NCI-H2196 treated with DMSO at 0.1 percent for 48 hours (cell line): ENCODE data around the gene RGS21.

ENCODE experiments used
- DNase-seq: peaks from one replicate; lab custom pipeline; 2025; ENCODE audit not compliant: unreplicated experiment; lab: John Stamatoyannopoulos, UW

RGS21 gene

GRCh38 chr1:192378276-192378675 lies 61.5 kb downstream of the RGS21 start:
- DNase-seq: no peak

- DNase-seq: no peak
Observed at GRCh38 chr1:192378878-192379277, 62.1 kb downstream of the RGS21 start.

GRCh38 chr1:192379554-192379953 lies 62.8 kb downstream of the RGS21 start:
- DNase-seq: no peak

GRCh38 chr1:192382758-192383157 lies 66.0 kb downstream of the RGS21 start:
- DNase-seq: no peak

GRCh38 chr1:192386051-192386650 lies 69.4 kb downstream of the RGS21 start:
- no peak for DNase-seq

GRCh38 chr1:192395211-192395610 lies 78.4 kb downstream of the RGS21 start:
- DNase-seq: no peak

GRCh38 chr1:192395895-192396294 lies 79.1 kb downstream of the RGS21 start:
- DNase-seq: no peak

- DNase-seq: no peak
Observed at GRCh38 chr1:192399161-192399560, 82.4 kb downstream of the RGS21 start.

GRCh38 chr1:192401825-192402224 lies 85.0 kb downstream of the RGS21 start:
- no peak for DNase-seq

GRCh38 chr1:192402571-192402970 lies 85.8 kb downstream of the RGS21 start:
- no peak for DNase-seq

- DNase-seq: no peak
Observed at GRCh38 chr1:192407206-192407605, 90.4 kb downstream of the RGS21 start.
